DLD1 (cell line): ENCODE data around the gene ZBTB46.

Source experiments
- in situ Hi-C: cut with HindIII; loops from 2 replicates; pipeline ENCODE4 v1.10.0; 2017; ENCODE audit warnings: low sequenced_read_pairs

ZBTB46 gene

GRCh38 chr20:63696628-63697356, 134.3 kb downstream of the ZBTB46 start, which contains the start of gene TNFRSF6B:
Gene TNFRSF6B (plus strand): TSS chr20:63696652. CDS start chr20:63696768, 116 bp downstream.
- in situ Hi-C loops: no loop called here

- in situ Hi-C loops: no loop called here
These were observed 134.8 kb downstream of the ZBTB46 start for GRCh38 chr20:63696306-63696627.

- in situ Hi-C loops: no loop called here
These were observed 135.4 kb downstream of the ZBTB46 start for GRCh38 chr20:63695424-63696305.

- in situ Hi-C loops: no loop called here
These were observed 136.3 kb downstream of the ZBTB46 start for GRCh38 chr20:63694584-63695423.

GRCh38 chr20:63693733-63694583, 137.1 kb downstream of the ZBTB46 start:
- in situ Hi-C loops: no loop called here
